NCI-H2081 treated with DMSO at 0.1 percent for 48 hours (cell line): ENCODE measurements around the gene HJURP.

Experiments
- DNase-seq: peaks from one replicate; lab custom pipeline; 2025; lab: John Stamatoyannopoulos, UW

The HJURP gene

DNA sequence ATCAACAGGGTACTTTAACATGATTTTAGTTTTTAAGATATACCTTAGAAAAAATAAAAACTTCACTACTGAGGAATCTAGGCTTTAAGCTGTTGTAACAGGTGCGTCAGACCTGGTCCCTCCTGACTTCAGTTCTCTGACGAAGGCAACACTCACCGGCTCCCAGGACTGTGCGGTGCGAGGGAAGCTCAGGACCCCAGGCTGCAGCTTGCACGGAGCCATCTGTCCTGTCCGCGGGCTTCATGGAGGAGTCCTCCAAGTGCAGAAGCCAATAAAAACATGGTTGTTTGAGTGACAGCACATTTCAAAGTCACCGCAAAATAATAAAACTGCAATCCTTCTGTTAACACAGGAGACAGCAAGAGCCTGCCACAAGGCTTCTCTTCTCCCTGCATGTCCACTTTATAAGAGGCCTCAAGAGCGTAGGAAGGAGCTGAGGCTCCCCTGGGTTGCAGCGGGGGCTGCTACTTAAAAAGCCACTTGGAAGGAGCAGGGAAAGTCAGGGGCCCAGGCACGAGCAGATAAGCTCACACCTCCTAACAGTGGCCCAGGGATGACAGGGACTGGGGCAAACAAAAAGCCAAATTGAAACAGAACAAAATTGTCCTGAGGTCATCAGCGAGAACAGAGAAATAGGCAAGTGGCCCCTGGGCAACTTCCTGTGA lies 4.6 kb downstream of the HJURP start:
- DNase-seq, result no peak

- DNase-seq, result no peak
These were observed 6.1 kb downstream of the HJURP start for GRCh38 chr2:233848276-233848675.

DNA sequence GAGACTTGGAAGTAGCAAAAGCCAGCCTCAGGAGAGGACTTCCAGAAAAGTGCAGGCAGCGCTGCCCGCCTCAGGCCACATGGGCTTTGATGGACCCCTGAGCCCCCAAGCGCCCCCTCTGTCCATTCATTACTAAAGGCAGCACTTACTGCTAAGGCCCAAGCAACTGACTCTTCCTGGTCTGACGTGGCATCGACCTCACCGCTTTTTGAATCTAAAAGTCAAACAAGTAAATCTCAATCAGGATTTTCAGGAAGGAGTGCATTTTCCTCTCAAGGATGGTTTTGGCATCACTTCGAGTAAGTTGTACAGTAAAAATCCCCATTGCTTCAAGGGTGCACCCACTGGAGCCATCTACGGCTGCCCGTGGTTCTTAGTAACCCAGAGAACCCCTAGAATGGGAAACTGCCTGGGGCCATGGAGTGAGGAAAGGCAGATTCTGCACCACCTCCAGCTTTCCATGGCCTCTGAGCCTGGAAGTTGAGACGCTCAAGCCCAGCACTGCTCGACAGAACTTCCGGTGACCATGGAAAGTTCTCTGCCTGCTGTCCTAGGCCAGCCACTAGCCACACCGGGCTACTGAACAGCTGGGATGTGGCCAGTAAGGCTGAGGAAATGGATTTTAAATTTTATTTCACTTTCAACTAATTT lies 7.0 kb downstream of the HJURP start:
- no peak for DNase-seq

GRCh38 chr2:233846387-233847247 lies 7.7 kb downstream of the HJURP start:
- DNase-seq, result no peak

- no peak for DNase-seq
These were observed 8.9 kb downstream of the HJURP start for GRCh38 chr2:233845301-233846060.

DNA sequence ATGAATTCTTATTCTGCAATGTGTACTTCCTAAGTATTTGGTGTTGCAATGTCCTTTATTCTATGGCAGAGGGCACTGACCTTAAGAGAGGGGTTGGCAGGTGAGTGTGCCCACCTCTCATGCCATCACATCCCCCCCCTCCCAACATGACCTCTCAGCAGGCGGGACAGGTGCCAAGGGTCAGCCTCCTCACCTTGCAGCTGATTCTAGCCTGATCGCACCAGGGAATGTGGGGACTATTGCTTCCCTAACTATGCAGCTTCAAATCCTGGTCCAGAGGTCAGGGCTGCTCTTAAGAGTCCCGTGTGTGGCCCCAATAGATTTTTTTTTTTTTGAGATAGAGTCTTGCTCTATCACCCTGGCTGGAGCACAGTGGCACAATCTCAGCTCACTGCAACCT lies 9.5 kb downstream of the HJURP start:
- DNase-seq, result no peak

GRCh38 chr2:233844064-233844807 lies 10.1 kb downstream of the HJURP start:
- no peak for DNase-seq

DNA sequence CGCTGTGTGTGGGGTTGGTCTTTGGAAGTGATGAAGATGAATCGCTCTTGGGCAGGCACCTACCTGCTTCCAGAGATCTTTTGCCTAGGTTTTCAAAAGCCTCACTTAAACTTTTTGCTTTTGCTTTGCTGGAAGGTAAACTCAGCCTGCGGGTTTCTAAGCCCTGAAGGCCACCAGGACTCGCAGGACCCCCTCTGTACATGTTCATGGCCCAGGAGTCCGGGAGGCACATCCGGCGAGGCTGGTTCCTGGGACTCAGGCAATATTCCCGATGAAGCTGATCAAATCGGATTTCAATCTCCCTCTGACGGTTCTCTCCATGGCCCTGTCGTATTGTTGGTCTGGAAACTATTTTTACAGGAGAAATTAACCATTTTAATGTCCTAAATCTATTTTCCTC lies 13.2 kb downstream of the HJURP start:
- DNase-seq, result no peak

DNA sequence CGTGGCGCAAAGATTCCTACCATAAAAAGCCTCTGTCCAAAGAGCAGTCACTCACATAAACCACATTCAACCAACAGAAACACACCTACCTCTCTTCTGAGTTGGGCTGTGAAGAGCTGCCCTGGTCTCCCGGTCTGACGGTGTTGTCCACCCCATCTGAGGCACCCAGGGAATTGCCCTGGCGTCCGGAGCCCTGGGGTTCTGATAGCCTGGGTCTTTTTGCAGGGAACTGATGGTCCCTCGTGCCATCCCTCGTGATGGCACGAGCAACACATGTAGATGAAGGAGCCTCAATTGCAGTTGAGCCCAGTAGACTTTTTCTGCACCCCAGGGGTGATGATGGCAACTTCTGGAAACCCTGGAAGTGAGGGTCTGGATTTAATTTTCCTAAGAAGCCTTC lies 13.8 kb downstream of the HJURP start:
- DNase-seq, result no peak

DNA sequence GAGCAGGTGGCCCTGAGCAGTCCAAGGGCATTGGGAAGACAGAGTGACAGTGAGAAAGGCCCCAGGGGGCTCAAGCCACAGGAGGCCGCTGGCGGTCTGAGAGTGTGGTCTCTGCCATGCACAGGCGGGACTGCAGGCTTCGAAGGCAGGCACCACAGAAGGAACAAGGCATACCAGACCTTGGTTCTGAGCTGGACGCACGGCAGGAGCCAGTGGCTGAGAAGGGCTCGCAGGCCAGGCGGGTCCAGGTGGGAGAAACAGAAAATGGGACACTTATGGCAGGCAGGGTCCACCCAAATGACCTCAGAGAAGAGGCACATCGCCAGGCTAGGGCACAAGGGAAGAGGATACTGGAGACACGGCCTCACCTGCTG lies 14.9 kb downstream of the HJURP start:
- no peak for DNase-seq

- no peak for DNase-seq
These were observed 15.4 kb downstream of the HJURP start for GRCh38 chr2:233838726-233839446.

GRCh38 chr2:233838251-233838650 lies 16.1 kb downstream of the HJURP start:
- DNase-seq, result no peak

GRCh38 chr2:233837694-233838229 lies 16.6 kb downstream of the HJURP start:
- DNase-seq, result no peak

- DNase-seq, result no peak
These were observed 18.0 kb downstream of the HJURP start for GRCh38 chr2:233836359-233836758.

DNA sequence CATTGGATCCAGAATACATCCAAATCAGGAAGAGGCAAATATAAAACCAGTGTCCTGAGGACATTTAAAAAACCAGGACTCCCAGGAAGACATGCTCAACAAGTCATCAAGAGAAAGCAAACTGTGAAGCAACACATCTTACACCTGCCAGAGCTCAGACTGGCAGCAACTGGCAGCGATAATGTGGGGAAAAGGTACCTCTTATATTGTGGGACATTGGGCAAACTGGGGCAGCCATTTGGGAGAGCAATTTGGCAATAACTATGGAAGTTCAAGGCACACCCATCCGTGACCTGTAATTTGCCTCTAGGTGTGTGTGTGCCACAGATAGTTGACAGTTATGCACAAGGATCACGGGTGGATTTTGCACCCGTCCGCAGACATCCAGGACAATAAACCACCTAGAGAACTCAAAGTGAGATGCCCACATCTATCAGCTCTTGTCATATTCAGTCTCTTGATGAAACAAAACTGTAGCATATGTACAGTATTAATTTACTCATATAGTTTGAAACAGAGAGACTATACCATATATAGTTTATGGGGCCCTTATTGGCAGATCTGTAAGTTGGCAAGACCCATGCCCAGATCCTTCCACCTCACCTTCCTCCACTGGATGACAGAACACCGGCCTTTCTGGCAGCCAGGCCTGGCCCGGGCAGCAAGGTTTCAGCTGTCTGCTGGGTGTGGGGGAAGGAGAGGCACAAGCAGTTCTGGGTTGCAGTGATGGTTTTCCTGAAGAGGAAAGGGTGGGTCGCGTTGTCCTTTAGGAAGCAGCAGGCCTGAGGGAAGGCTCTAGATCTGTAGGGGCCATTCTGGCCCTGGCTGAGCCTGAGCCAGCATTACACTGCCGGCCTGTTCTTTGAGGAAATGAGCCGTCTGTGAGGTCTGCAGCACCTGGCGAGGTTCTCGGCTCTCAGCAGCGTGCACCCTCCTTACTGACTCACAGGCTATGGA lies 18.8 kb downstream of the HJURP start:
- DNase-seq, result no peak

DNA sequence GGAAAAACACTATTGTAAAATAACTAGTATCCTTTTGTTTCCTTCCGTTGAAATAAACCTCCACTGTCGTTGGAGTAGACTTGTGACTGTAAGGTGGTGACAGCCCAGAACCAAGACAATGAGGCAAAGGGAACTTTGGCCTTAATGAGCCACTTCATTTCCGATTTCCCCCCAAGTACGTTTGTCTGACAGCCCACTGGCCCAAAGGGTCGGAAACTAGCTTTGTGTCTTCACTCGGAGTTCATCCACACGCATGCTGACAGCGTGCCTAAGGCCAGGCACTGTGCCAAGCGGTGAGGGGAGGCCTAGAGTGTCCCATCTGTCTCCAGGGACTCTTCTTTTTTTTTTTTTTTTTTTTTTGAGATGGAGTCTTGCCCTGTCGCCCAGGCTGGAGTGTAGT lies 21.0 kb downstream of the HJURP start:
- DNase-seq, result no peak

DNA sequence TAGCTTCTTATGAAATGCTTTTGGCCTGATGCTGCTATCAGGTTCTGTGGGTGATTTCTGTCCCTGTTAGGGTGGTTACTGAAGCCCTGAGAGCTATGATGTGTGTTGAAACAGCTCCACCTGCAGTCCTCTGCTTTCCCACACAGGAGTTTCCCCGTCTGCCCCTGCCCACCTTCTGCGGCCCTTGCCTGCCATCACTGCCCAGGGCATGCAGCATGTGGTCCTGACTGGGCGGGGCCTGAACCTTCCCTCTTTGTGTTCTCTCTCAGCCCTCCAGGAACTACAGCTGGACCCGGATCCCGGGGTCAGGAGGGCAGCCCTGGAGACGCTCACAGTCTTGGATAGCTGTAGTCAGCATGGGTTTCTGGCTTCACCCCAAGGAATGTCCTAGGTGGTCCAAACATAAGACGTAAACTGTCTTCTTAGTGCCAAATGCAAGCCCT lies 21.4 kb downstream of the HJURP start:
- no peak for DNase-seq

GRCh38 chr2:233832414-233832813 lies 21.9 kb downstream of the HJURP start:
- DNase-seq, result no peak

DNA sequence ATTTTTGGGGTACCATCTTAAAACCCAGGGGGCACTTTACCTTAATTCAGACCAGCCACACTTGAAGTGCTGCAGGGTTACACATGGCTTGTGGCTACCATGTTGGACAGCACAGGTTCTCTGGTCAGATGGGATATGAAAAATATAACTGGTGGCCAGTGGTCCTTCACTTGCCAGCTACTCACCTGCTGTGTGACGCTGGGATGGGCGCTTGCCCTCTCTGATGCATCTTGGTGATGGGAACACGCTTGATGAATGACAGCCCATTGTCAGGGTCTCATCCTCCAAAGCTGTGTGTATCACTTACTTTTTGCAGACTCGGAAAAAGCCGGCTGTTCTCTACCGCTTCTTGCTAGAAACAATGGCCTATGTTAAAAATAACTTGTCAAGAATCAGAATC lies 22.5 kb downstream of the HJURP start:
- no peak for DNase-seq
